Upper lobe of left lung (tissue), 6 donors: Measurements from ENCODE around the gene SEPHS1. TPM values are rescaled to one million over a fixed set of nuclear protein-coding genes. Genes with fewer than 3 reads are reported as not detected.
A peak's percentile ranks its signal among the peaks of the same experiment; 100 is the strongest.

Experiments
- ATAC-seq, 2 donors: fragments of 200-7000 bp; cut with Tn5 transposase; one replicate each; pipeline ENCODE4 v1.9.1; 2022; ENCODE audit warnings: mild to moderate bottlenecking in 2 of 2, moderate library complexity in 2 of 2; ENCODE audit not compliant: low FRiP score in 2 of 2
- DNase-seq, 2 donors: peaks; one replicate each; pipeline ENCODE4 v3.0.0-alpha.2; 2019 to 2020
- H3K27ac ChIP-seq, 4 donors: fragments of 200-600 bp; sonication (generic); one replicate each; pipeline ENCODE4 v1.5.1; 2016 to 2019
- H3K27me3 ChIP-seq, 4 donors: fragments of 200-600 bp; sonication (generic); one replicate each; pipeline ENCODE4 v1.5.1; 2017 to 2019
- H3K36me3 ChIP-seq, 4 donors: fragments of 200-600 bp; sonication (generic); one replicate each; pipeline ENCODE4 v1.5.1; 2016 to 2019
- H3K4me1 ChIP-seq, 4 donors: fragments of 200-600 bp; sonication (generic); one replicate each; pipeline ENCODE4 v1.5.1; 2018 to 2019
- H3K4me3 ChIP-seq, 4 donors: fragments of 200-600 bp; sonication (generic); one replicate each; pipeline ENCODE4 v1.5.1; 2017 to 2019; ENCODE audit warnings: mild to moderate bottlenecking in 2 of 4, moderate library complexity in 1 of 4
- H3K9me3 ChIP-seq, 4 donors: fragments of 200-600 bp; sonication (generic); one replicate each; pipeline ENCODE4 v1.5.1; 2018 to 2019
- EP300 ChIP-seq, 4 donors: sonication (generic); formaldehyde crosslinking; IDR thresholded peaks; one replicate each; pipeline ENCODE4 v1.5.1; 2017; ENCODE audit warnings: antibody characterized with exemption in 4 of 4, control low read depth in 2 of 4
- POLR2A ChIP-seq, 4 donors: fragments of 450-650 bp; IDR thresholded peaks; one replicate each; pipeline ENCODE4 v1.5.1; 2016 to 2017; ENCODE audit warnings: antibody characterized with exemption in 4 of 4, mild to moderate bottlenecking in 2 of 4
- POLR2AphosphoS5 ChIP-seq, 2 donors: sonication (generic); formaldehyde crosslinking; IDR thresholded peaks; one replicate each; pipeline ENCODE4 v1.5.1; 2017; ENCODE audit warnings: antibody characterized with exemption in 2 of 2
- WGBS, 2 donors: methylation state at CpG; one replicate each; pipeline ENCODE4 v1.1.5; 2017 to 2018; 5-methylcytosine and 5-hydroxymethylcytosine counted together
- total RNA-seq, 6 donors: library from RNA; depleted of rRNA in 4 of 6; stranded (reverse); fragments of >200 nt in 4 of 6; gene quantifications; one replicate each; pipeline versions ENCODE4 v1.1.0 to v1.2.1, GENCODE V29; 2016 to 2021
- TF ChIP-seq, protein P1 (sequence below), 6 experiments: fragments of 450-650 bp in 4 of 6; fragments of 200-600 bp in 2 of 6; sonication (generic) in 2 of 6; IDR thresholded peaks; one replicate each; pipeline ENCODE4 v1.5.1; 2016 to 2019; ENCODE audit warnings: antibody characterized with exemption in 6 of 6
- donor health status: DM: no; HTN: no; CAD: no; lungs with moderate emphysema.
- donor health status: DM: no; HTN: yes; CAD: no; lungs with severe emphysema.

Gene SEPHS1, protein sequence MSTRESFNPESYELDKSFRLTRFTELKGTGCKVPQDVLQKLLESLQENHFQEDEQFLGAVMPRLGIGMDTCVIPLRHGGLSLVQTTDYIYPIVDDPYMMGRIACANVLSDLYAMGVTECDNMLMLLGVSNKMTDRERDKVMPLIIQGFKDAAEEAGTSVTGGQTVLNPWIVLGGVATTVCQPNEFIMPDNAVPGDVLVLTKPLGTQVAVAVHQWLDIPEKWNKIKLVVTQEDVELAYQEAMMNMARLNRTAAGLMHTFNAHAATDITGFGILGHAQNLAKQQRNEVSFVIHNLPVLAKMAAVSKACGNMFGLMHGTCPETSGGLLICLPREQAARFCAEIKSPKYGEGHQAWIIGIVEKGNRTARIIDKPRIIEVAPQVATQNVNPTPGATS
- 10 to 100 TPM in 5 of 6 donors, 1 to 10 TPM in 1; 10.0 to 41.9 (median 33.8) TPM for total RNA-seq

DNA sequence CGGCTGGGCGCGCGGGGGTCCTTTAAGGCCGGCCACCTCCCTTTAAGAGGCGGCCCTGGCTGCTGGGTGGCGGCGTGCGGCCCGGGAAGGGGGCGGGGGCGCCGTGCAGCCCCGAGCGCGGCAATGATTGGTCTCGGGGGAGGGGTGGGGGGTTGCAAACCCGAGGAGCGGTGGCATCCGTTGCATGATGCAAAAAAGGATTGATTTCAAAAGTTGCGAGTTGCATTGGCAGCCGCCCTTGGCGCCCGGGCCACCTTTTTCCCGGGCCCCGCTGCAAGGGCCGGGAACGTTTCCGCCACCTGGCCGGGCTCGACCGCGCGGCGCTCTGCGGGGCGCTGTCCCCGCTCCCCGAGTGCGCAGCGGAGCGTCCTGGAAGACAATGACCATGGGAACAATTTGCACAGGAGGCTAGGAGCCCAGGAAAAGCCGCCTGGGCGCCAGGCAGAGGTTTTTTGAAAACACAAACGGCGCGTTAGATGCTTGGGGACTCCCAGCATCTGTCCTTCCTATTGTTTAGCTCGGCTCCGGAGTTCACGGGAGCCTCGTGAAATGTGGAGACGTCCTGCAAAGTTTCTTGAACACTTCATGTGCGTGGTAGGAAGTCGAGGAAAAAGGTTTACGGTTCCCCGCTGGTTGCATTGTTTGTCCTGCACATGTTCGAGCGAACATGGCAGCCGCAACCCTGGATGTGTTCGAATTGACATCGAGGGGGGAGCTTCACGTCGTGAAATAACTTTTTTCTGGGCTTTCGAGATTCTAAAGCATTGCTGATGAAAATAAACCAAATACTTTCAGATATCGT is at the start of gene SEPHS1:
Gene SEPHS1 (minus strand): TSS at position 78 of the 802 bp plus-strand sequence. CDS start 3,343 bp downstream, outside the sequence.
- WGBS, 2 donors: 0% methylated on average over 13 to 64 of the region's 65 CpGs
- TF ChIP-seq POLR2A (IDR thresholded peaks at IDR 0.05): peak in 2 of 4 donors; percentile 2 to 26
- peak in 1 of 2 donors; percentile 16 for TF ChIP-seq POLR2AphosphoS5 (IDR thresholded peaks at IDR 0.05)
- TF ChIP-seq, protein P1, sequence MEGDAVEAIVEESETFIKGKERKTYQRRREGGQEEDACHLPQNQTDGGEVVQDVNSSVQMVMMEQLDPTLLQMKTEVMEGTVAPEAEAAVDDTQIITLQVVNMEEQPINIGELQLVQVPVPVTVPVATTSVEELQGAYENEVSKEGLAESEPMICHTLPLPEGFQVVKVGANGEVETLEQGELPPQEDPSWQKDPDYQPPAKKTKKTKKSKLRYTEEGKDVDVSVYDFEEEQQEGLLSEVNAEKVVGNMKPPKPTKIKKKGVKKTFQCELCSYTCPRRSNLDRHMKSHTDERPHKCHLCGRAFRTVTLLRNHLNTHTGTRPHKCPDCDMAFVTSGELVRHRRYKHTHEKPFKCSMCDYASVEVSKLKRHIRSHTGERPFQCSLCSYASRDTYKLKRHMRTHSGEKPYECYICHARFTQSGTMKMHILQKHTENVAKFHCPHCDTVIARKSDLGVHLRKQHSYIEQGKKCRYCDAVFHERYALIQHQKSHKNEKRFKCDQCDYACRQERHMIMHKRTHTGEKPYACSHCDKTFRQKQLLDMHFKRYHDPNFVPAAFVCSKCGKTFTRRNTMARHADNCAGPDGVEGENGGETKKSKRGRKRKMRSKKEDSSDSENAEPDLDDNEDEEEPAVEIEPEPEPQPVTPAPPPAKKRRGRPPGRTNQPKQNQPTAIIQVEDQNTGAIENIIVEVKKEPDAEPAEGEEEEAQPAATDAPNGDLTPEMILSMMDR (IDR thresholded peaks at IDR 0.05): no peak
- no peak for TF ChIP-seq EP300 (IDR thresholded peaks at IDR 0.05)
- ATAC-seq: peak; percentile 82
- DNase-seq: peak; percentile 74 to 94
- peaks cover 27 to 42% (median 30%) of the 10 kb centered on the region in 4 donors for H3K4me1 ChIP-seq
- no peaks in the 10 kb centered on the region for H3K9me3 ChIP-seq
- peak within 1 kb of the TSS; percentile 91 to 98 (median 96) for H3K27ac ChIP-seq
- no peaks in the 10 kb centered on the region for H3K27me3 ChIP-seq
- peak within 1 kb of the TSS; percentile 64 to 95 (median 86) for H3K4me3 ChIP-seq
- peaks cover 0 to 4% (median 1%) of the 10 kb centered on the region in 4 donors for H3K36me3 ChIP-seq

DNA sequence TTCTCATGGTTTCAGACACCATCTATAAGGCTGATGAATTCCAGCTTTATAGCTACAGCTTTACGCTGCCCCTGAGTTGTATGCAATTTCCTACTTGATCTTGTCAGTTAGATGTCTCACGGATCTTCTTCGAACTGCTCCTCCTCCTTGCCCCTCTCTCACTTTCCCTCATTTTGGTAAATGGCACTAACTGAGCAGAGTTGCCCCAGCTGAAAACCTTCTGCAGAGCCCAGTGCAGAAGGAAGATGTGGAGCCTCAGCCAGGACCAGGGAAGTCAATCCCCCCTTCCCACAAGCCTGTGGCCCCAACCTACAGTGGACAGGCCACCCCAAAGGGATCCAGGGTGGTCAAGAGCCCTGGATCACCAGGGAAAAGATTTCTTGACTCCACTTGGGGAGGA is 49.0 kb upstream of the SEPHS1 start:
- Histone ChIP-seq H3K27ac (no peak overlapping the region), H3K27me3 (no peaks in the 10 kb centered on the region), H3K4me3 (no peak overlapping the region), H3K4me1 (no peaks in the 10 kb centered on the region), H3K9me3 (no peaks in the 10 kb centered on the region), H3K36me3 (no peaks in the 10 kb centered on the region)
- whole genome bisulfite sequencing, 2 donors: 90 to 96% methylated on average over 3 of the region's 3 CpGs
- ATAC-seq (no peak), DNase-seq (no peak)
- TF ChIP-seq POLR2A (IDR thresholded peaks at IDR 0.05): no peak
- no peak for TF ChIP-seq EP300 (IDR thresholded peaks at IDR 0.05)
- no peak for TF ChIP-seq POLR2AphosphoS5 (IDR thresholded peaks at IDR 0.05)
- TF ChIP-seq, protein P1 (IDR thresholded peaks at IDR 0.05): no peak

- no peaks in the 10 kb centered on the region for H3K9me3 ChIP-seq
- TF ChIP-seq POLR2A (IDR thresholded peaks at IDR 0.05): no peak
- ATAC-seq (no peak), DNase-seq (no peak)
- no peak overlapping the region for H3K4me3 ChIP-seq
- no peaks in the 10 kb centered on the region for H3K27me3 ChIP-seq
- no peaks in the 10 kb centered on the region for H3K36me3 ChIP-seq
- H3K4me1 ChIP-seq: no peaks in the 10 kb centered on the region
- no peak overlapping the region for H3K27ac ChIP-seq
Measured at GRCh38 chr10:13396369-13396768, 48.3 kb upstream of the SEPHS1 start.

DNA sequence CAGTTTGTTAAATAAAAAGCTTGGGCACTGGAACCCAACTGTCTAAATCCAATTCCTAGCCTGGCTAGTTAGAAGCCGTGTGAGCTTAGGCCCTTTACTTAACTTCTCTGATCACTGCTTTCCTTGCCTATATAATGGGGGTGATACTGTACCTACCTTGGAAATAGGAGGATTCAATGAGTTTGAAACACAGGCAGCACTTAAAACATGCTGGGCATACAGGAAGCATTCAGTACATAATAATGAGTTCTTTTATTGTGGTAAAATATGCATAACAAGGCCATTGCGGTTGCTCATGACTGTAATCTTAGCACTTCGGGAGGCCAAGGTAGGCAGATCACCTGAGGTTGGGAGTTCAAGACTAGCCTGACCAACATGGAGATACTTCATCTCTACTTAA is 47.4 kb upstream of the SEPHS1 start:
- Histone ChIP-seq H3K36me3 (no peaks in the 10 kb centered on the region), H3K9me3 (no peaks in the 10 kb centered on the region), H3K4me1 (peaks cover 0 to 3% (median 1%) of the 10 kb centered on the region in 4 donors), H3K27ac (no peak overlapping the region), H3K4me3 (no peak overlapping the region), H3K27me3 (no peaks in the 10 kb centered on the region)
- DNase-seq (no peak), ATAC-seq (no peak)
- WGBS, 2 donors: 74 to 84% methylated on average over 3 of the region's 3 CpGs
- TF ChIP-seq, protein P1 (IDR thresholded peaks at IDR 0.05): no peak
- TF ChIP-seq POLR2AphosphoS5 (IDR thresholded peaks at IDR 0.05): no peak
- TF ChIP-seq EP300 (IDR thresholded peaks at IDR 0.05): no peak
- TF ChIP-seq POLR2A (IDR thresholded peaks at IDR 0.05): no peak

DNA sequence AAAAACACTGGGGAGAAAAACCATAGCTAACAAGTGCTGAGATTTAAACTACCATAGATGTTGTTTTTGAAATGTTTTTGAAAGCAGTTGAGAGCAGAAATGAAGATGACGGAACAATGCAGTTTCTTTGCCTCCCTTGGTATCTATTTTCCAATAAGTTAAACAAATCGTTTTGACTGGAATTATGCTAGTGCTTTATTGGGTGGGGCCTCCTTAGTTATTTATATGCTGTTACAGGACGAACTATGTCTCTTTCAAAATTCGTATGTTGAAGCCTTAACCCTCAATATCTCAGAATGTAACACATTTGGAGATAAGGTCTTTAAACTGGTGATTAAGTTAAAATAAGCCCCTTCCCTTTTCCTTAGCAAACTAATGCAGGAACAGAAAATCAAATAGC is 45.5 kb upstream of the SEPHS1 start:
- DNase-seq: no peak
- Histone ChIP-seq H3K36me3 (no peaks in the 10 kb centered on the region), H3K27me3 (no peaks in the 10 kb centered on the region), H3K4me3 (no peak overlapping the region), H3K4me1 (peaks cover 0 to 6% (median 2%) of the 10 kb centered on the region in 4 donors), H3K27ac (no peak overlapping the region), H3K9me3 (no peaks in the 10 kb centered on the region)
- no peak for ATAC-seq
- TF ChIP-seq POLR2AphosphoS5 (IDR thresholded peaks at IDR 0.05) (no peak), EP300 (IDR thresholded peaks at IDR 0.05) (no peak), POLR2A (IDR thresholded peaks at IDR 0.05) (no peak)
- TF ChIP-seq, protein P1 (IDR thresholded peaks at IDR 0.05): no peak
- 48 to 57% methylated on average over 4 of the region's 4 CpGs for WGBS, 2 donors
